Measurements from ENCODE around the gene TCF7L2. TPM values are rescaled to one million over a fixed set of nuclear protein-coding genes. Genes with fewer than 3 reads are reported as not detected.

The TCF7L2 gene
- total RNA-seq, 3 donors from 2014 or later: 0.76 to 1.9 (median 0.90) TPM

DNA sequence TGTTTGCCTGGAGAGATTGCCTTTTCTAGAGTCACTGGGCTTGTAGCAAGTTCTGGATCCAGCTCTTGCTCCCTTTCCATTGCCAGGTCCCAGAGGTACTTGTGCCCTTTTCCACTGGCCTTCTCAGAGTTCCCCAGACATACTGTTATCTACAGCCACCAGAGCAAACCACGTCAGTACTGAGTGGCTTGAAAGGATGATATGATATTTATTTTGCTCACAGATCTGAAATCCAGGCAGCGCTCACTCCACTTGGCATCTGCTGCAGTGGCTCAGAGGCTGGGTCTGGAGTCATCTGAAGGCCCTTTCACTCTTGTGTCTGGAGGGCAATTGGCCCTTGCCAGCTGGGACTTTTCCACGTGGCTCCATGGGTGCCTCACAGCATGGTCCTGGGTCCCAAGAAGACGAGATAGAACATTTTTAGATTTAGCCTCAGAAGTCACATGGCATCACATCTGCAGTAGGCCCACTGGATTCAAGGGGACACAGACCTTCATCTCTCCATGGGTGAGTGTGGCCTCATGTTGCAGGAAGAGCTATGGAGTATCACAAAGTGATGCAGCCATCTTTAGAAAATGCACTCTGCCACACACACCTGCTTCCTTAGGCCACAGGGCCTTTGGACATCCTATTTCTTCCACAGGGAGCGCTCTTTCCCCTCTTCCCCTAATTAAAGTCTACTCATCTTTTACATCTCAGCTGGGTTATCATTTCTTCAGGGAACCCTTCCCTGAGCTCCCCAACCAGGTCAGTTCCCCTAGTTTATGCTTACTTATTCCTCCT is 22.9 kb upstream of the TCF7L2 start:
- no peak for DNase-seq
- Mint-ChIP-seq H3K4me1 (ENCODE audit: low read depth) (no peaks in the 10 kb centered on the region), H3K27me3 (ENCODE audit: low read depth) (no peaks in the 10 kb centered on the region), H3K9me3 (peaks cover 3% of the 10 kb centered on the region), H3K36me3 (ENCODE audit: insufficient read depth) (no peaks in the 10 kb centered on the region), H3K4me3 (no peak overlapping the region)
- ATAC-seq: no peak

DNA sequence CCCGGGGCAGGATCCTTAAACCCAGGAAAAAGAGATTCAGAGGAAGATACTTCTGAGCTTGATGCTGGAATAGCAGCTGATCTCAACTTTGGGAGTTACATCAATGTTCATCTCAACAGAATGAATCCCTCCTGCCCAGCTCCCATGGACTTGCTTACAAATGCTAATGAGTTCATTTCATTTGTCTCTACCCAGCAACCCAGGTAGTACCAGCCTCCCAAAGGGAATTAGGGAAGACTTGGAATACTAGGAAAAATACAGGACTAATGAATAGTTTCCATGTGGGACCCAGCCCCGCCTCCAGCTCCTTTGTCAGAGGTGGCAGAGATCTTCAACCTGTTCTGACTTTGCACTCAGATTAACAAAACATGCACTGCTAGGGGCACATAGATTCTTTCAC is 22.1 kb upstream of the TCF7L2 start:
- Mint-ChIP-seq H3K36me3 (ENCODE audit: insufficient read depth) (no peaks in the 10 kb centered on the region), H3K4me3 (no peak overlapping the region), H3K4me1 (ENCODE audit: low read depth) (no peaks in the 10 kb centered on the region), H3K9me3 (peaks cover 3% of the 10 kb centered on the region), H3K27me3 (ENCODE audit: low read depth) (peaks cover 5% of the 10 kb centered on the region)
- ATAC-seq: no peak
- DNase-seq: no peak

DNA sequence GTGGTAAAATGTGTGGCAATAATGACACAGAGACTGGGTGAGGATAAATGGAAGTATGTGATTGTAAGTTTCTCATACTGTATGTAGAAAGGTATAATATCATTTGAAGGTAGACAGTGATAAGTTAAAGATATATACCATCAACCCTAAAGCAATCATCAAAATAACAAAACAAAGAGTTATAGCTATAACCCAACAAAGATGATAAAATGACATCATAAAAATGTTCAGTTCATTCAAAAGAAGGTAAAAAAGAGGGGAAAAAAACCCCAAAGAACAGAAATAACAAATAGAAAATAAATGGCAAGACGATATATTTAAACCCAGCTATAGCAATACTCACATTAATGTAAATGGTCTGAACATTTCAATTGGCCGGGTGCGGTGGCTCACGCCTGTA is 17.4 kb upstream of the TCF7L2 start:
- Mint-ChIP-seq H3K9me3 (peaks cover 3% of the 10 kb centered on the region), H3K27me3 (ENCODE audit: low read depth) (peaks cover 7% of the 10 kb centered on the region), H3K36me3 (ENCODE audit: insufficient read depth) (no peaks in the 10 kb centered on the region), H3K4me3 (no peak overlapping the region), H3K4me1 (ENCODE audit: low read depth) (no peaks in the 10 kb centered on the region)
- no peak for DNase-seq
- no peak for ATAC-seq

DNA sequence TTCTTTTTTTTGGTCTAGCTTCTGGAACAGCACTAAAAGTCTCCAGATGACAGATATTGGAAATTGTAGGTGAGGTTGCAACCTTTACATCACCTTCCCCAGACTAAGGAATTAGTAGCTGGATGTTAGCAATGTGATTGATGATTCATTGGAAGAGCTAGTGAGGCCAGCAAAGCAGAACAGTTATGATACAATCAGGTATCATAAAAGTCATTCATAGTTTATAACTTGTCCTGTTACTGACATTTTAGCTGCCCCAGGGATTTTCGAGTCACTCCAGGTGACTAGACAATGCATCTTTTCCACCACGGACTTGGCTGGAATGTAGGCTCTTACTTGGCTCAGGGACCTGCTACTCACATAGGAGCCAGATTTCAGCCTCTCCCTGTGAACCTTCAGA is 15.9 kb upstream of the TCF7L2 start:
- Mint-ChIP-seq H3K36me3 (ENCODE audit: insufficient read depth) (no peaks in the 10 kb centered on the region), H3K4me3 (no peak overlapping the region), H3K9me3 (peaks cover 3% of the 10 kb centered on the region), H3K4me1 (ENCODE audit: low read depth) (no peaks in the 10 kb centered on the region), H3K27me3 (ENCODE audit: low read depth) (peaks cover 10% of the 10 kb centered on the region)
- DNase-seq (no peak), ATAC-seq (no peak)

DNA sequence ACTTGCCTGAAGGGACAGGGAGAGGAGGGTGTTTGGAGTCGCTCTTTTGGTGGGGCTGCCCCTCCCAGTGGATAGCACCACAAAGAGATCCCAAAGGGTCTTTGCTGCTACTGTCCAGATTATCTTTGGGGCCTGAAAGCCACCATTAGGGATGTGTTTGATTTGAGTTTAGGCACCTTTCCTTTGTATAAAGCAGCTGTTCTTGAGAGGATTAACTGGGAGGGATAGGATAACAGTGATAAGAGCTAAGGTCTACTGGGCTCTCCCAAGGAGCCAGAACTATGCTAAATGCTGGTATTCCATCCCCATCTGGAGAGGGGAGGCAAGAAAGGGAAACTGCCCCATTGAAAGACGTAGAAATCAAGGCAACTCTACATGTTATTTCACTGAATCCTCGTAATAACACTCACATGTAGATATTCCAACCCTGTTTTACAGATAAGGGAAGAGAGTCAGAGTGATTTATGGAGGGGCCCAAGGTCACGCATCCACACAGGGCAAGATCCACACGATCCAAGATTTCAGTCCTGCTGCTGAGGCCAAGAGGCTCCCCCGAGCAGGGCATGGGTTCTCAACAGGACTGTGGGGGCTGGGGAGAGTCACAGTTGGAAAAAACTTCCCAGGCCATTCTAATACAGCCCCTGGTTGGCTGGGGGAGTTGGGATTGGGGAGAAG is 11.1 kb upstream of the TCF7L2 start:
- Mint-ChIP-seq H3K27me3 (ENCODE audit: low read depth) (peaks cover 7% of the 10 kb centered on the region), H3K4me3 (no peak overlapping the region), H3K4me1 (ENCODE audit: low read depth) (no peaks in the 10 kb centered on the region), H3K9me3 (no peaks in the 10 kb centered on the region), H3K36me3 (ENCODE audit: insufficient read depth) (no peaks in the 10 kb centered on the region)
- DNase-seq (no peak), ATAC-seq (no peak)

DNA sequence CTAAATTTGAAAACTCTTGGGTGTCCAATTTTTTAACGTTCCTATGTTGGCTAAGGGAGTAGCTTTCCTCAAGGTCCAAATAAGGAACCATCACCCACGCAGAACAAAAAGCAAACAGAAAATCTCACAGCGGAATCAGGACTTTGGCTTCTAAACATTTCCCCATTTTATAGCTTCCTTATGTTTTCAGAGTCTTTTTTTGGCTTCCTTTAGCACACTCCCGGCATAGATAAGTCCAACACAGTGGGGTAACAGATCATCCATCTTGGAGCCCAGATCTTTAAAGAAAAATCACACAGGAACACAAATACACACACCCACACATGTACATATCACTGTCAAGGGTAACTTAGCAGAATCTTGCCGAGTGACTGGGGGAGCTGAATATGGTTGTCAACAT is 4.2 kb upstream of the TCF7L2 start:
- no peak for ATAC-seq
- DNase-seq: no peak
- H3K27me3 Mint-ChIP-seq (ENCODE audit: low read depth): peaks cover 15% of the 10 kb centered on the region
- no peaks in the 10 kb centered on the region for H3K36me3 Mint-ChIP-seq (ENCODE audit: insufficient read depth)
- peaks cover 13% of the 10 kb centered on the region for H3K4me1 Mint-ChIP-seq (ENCODE audit: low read depth)
- H3K4me3 Mint-ChIP-seq: no peak overlapping the region
- no peaks in the 10 kb centered on the region for H3K9me3 Mint-ChIP-seq

DNA sequence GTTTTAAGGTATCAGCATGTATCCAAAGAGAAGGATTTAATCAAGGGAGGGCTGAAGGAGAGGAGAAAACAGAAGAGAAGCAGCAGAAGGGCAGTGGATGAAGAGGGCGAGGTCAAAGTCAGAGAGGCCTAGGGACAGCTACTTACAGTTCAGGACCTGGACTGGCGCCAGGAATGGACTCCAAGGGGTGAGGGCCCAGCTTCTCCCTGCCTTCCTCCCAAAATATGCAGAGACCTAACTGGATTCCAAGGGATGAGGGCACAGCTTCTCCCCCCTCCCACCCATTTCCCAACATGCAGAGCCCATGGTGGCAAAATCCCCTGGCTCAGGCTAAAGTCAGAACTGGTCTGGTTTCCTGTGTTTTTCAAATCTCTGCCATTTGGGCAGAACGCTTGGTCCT is 3.4 kb upstream of the TCF7L2 start:
- Mint-ChIP-seq H3K27me3 (ENCODE audit: low read depth) (peaks cover 16% of the 10 kb centered on the region), H3K9me3 (no peaks in the 10 kb centered on the region), H3K36me3 (ENCODE audit: insufficient read depth) (no peaks in the 10 kb centered on the region), H3K4me1 (ENCODE audit: low read depth) (peaks cover 14% of the 10 kb centered on the region), H3K4me3 (no peak overlapping the region)
- ATAC-seq (no peak), DNase-seq (no peak)

DNA sequence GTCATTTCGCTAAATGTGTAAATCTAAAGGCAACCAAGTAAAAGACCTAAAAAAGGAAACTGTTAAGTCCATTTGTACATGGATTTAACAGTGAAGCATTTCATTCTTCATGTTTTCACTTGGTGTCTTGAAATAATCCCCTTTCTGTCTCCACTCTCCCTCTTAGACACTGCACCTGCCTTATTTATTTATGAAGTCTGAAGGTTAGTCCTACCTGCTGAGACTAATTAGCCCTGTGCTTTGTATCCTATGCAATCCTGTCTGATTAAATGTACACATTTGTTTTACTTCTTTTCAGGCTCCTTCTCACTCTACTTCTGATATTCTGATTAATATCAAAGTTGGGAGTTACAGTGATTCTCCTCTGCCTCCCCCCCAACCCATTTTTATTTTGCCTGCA is 1.9 kb upstream of the TCF7L2 start:
- H3K36me3 Mint-ChIP-seq (ENCODE audit: insufficient read depth): no peaks in the 10 kb centered on the region
- peaks cover 25% of the 10 kb centered on the region for H3K27me3 Mint-ChIP-seq (ENCODE audit: low read depth)
- DNase-seq (no peak), ATAC-seq (no peak)
- no peaks in the 10 kb centered on the region for H3K9me3 Mint-ChIP-seq
- H3K4me1 Mint-ChIP-seq (ENCODE audit: low read depth): peaks cover 19% of the 10 kb centered on the region
- no peak overlapping the region for H3K4me3 Mint-ChIP-seq

DNA sequence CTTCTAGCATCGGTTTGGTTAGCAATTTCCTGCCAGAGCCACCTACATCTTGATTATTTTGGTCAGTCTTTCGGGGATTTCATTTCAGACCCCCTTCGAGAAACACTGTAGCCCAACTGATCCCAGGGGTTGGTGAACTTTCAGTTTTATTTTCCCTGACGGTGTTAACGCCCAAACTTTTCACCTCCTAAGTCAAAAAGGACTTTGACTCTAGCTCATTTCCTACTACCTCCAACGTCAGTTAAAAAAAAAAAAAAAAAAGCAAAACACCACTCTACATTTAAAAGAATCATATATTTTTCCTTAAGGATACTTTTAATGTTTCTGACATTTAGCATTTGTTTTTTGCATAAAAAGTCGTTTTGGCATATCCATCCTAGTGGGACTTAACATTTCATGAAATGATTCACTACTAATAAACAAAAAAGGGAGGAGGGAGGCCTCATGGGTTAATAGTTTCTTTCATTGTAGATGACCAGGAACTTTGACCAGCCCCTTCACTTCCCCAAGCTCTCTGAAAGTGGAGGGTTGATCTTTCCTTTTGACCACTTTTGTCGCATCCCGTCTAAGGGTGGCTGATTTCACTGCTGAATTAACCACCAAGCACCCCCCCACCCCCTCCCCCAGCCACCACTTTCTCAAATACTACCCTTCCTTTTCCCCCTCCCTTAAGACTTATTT is 764 bp upstream of the TCF7L2 start:
- DNase-seq (no peak), ATAC-seq (no peak)
- Mint-ChIP-seq H3K36me3 (ENCODE audit: insufficient read depth) (no peaks in the 10 kb centered on the region), H3K4me3 (peak overlapping the region; percentile 91), H3K9me3 (no peaks in the 10 kb centered on the region), H3K27me3 (ENCODE audit: low read depth) (peaks cover 35% of the 10 kb centered on the region), H3K4me1 (ENCODE audit: low read depth) (peaks cover 19% of the 10 kb centered on the region)

DNA sequence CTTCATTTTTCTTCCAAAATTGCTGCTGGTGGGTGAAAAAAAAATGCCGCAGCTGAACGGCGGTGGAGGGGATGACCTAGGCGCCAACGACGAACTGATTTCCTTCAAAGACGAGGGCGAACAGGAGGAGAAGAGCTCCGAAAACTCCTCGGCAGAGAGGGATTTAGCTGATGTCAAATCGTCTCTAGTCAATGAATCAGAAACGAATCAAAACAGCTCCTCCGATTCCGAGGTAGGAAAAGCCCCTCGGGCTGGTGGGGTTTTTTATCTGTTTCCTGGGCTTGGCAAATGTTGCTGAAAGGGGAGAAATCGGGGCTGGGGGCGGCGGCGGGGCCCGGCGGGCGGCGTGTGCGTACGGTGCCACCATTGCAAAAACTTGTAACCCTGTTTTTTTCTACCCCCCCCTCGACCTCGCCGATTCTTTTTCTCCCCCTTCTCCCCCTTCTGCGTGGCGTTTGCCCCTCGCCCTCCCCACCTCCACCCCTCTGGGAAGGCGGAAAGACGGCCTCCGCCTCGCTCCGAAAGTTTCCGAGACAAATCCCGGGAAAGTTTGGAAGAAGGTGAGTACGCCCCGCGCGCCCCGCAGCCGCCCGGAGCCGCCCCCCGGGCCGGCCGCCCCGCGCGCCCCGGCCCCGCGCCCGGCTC is 789 bp downstream of the TCF7L2 start:
- DNase-seq (no peak), ATAC-seq (peak; percentile 23 to 25)
- H3K9me3 Mint-ChIP-seq: no peaks in the 10 kb centered on the region
- H3K4me3 Mint-ChIP-seq: peak overlapping the region; percentile 91
- H3K27me3 Mint-ChIP-seq (ENCODE audit: low read depth): peaks cover 42% of the 10 kb centered on the region
- H3K36me3 Mint-ChIP-seq (ENCODE audit: insufficient read depth): no peaks in the 10 kb centered on the region
- H3K4me1 Mint-ChIP-seq (ENCODE audit: low read depth): peaks cover 22% of the 10 kb centered on the region

DNA sequence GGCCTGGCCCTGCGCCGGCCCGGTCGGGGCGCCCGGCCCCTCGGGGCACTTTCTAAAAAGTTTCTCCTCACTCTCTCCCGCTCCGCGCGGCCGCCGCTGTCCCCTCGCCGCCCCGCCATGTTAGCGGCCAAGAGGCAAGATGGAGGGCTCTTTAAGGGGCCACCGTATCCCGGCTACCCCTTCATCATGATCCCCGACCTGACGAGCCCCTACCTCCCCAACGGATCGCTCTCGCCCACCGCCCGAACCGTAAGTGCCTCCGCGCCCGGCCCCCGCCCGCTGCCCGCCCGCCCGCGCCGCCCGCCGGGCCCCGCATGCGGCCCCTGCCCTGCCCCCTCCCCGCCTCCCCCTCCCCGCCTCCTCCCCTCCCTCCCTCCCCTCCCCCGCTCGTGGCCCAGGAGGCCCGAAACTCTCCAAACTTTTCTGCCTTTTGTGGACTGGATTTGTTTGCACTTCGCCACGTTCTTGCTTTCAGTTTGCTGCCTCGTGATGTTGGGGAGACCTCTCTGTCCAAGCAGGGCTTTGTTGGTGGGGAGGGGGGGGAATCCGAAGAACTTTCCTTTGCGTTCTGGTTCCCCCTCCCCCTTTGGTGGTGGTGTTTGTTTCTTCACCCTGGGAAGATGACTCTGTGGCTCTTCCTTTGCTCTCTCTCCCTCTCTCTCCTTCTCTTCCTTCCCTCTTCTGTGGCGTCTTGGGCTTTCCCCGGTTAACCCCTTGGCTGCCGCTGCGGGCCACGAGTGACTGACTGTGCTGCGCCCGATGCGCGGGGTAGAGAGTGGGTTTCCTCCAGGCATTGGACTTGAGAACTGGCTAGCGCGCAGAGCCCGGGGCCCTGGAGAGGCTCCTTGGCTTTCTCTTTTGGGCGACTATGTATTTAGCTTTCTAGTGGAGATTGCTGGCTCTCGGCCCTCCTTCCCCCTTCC is 1.6 kb downstream of the TCF7L2 start:
- peak; percentile 30 for DNase-seq
- no peaks in the 10 kb centered on the region for H3K36me3 Mint-ChIP-seq (ENCODE audit: insufficient read depth)
- H3K4me3 Mint-ChIP-seq: peak overlapping the region; percentile 93
- H3K27me3 Mint-ChIP-seq (ENCODE audit: low read depth): peaks cover 43% of the 10 kb centered on the region
- ATAC-seq: peak; percentile 49 to 58
- no peaks in the 10 kb centered on the region for H3K9me3 Mint-ChIP-seq
- peaks cover 24% of the 10 kb centered on the region for H3K4me1 Mint-ChIP-seq (ENCODE audit: low read depth)

DNA sequence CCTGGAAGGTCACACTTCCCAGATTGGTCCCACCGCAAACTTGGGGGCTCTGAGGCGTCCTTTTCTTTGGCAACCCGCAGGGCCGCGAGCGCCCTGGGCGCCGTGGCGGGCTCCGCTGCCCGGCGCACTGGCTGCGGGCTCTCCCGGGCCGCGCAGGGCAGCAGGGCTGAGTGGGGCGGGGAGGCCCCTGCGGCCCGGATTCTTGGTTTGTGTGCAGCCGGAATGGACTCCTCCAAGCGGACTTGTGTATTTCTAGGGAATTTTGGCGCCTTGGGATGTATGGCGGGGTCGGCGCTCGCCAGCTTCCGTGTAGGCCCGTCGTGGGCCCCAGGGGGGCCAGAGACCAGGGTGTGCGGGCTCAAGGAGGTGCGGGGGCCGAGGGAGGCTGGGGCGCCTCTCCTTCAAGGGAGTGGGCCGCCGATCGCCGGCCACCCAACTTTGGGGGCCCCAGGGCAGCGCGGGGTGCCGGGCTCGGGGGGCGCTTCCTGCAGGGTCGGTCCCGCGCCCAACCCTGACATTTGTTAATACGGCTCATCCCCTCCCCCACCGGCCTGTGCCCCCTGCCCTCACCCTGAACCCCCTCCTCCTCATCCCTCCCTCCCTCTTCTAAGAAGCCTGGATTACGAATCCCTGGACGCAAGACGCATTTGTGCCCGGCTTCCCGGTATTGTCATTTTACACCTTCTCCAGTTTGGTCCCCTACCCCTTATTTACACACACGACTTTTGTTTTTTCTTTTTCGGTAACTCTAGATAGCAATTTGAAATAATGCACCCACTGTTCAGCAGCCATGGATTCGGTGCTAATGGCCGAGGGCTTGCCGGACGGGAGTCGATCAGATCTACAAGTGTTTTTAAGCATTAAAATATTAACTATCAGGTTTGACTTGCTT is 2.5 kb downstream of the TCF7L2 start:
- peak in 1 of 2 donors; percentile 39 for ATAC-seq
- no peaks in the 10 kb centered on the region for H3K36me3 Mint-ChIP-seq (ENCODE audit: insufficient read depth)
- no peak for DNase-seq
- no peaks in the 10 kb centered on the region for H3K9me3 Mint-ChIP-seq
- peaks cover 48% of the 10 kb centered on the region for H3K27me3 Mint-ChIP-seq (ENCODE audit: low read depth)
- H3K4me1 Mint-ChIP-seq (ENCODE audit: low read depth): peaks cover 24% of the 10 kb centered on the region
- peak overlapping the region; percentile 93 for H3K4me3 Mint-ChIP-seq

Measured in activated T-cell treated with anti-CD3 and anti-CD28 coated beads, Interleukin-2, amount 50 U/mL, for 4 hours (primary cell).